HG03064 (cell line): ENCODE measurements around the gene PDE6B.
"Not testable (repeated sequence)": the region's sequence is repeated elsewhere in the genome, so short reads cannot be mapped to it uniquely, and the experiment has no call there.

ENCODE experiments used
- ATAC-seq: cut with Tn5 transposase; IDR thresholded peaks from one replicate; pipeline ENCODE4 v1.9.1; 2021; ENCODE audit warnings: low read depth; ENCODE audit not compliant: unreplicated experiment

The PDE6B gene

GRCh38 chr4:624705-625590 is at the start of gene PDE6B:
TSS of gene PDE6B (plus strand) at chr4:625573. CDS start at chr4:625627, 54 bp downstream.
- ATAC-seq: no peak

- ATAC-seq: no peak
These were observed 49.0 kb upstream of the PDE6B start, which contains the start of gene TMEM271 for GRCh38 chr4:576245-576821. TSS of gene TMEM271 (minus strand) at chr4:576295. CDS start at chr4:576062, 233 bp downstream.

GRCh38 chr4:576991-577498 is 48.3 kb upstream of the PDE6B start:
- ATAC-seq: no peak

- ATAC-seq: no peak
These were observed 47.6 kb upstream of the PDE6B start for GRCh38 chr4:577499-578450.

- ATAC-seq: no peak
These were observed 46.6 kb upstream of the PDE6B start for GRCh38 chr4:578451-579443.

GRCh38 chr4:579543-580175 is 45.7 kb upstream of the PDE6B start:
- no peak for ATAC-seq

- ATAC-seq: no peak
These were observed 44.2 kb upstream of the PDE6B start for GRCh38 chr4:581181-581580.

GRCh38 chr4:581753-582361 is 43.5 kb upstream of the PDE6B start:
- no peak for ATAC-seq

GRCh38 chr4:583820-584219 is 41.6 kb upstream of the PDE6B start:
- no peak for ATAC-seq

- no peak for ATAC-seq
These were observed 37.6 kb upstream of the PDE6B start for GRCh38 chr4:587671-588350.

- no peak for ATAC-seq
These were observed 37.0 kb upstream of the PDE6B start for GRCh38 chr4:588351-588849.

GRCh38 chr4:589219-589963 is 36.0 kb upstream of the PDE6B start:
- ATAC-seq: no peak

GRCh38 chr4:590313-590841 is 35.0 kb upstream of the PDE6B start:
- ATAC-seq: no peak

GRCh38 chr4:592178-592577 is 33.2 kb upstream of the PDE6B start:
- ATAC-seq: not testable (repeated sequence)

- ATAC-seq: no peak
These were observed 32.4 kb upstream of the PDE6B start for GRCh38 chr4:592825-593520.

GRCh38 chr4:598925-599324 is 26.4 kb upstream of the PDE6B start:
- ATAC-seq: no peak
